Neural progenitor cell (in vitro differentiated cells): ENCODE measurements around the gene SIM2. TPM values are rescaled to one million over a fixed set of nuclear protein-coding genes. Genes with fewer than 3 reads are reported as not detected.

ENCODE experiments used
- DNase-seq: peaks from one replicate; pipeline ENCODE4 v3.0.0-alpha.2; 2016; ENCODE audit warnings: low spot score
- H2AFZ ChIP-seq: fragments of 200-600 bp; sonication (generic); replicated peaks from 2 replicates; pipeline ENCODE4 v1.6.1; 2016; ENCODE audit warnings: antibody characterized with exemption
- H3F3A ChIP-seq: fragments of 200-600 bp; sonication (generic); 2 replicates; pipeline ENCODE4 v1.6.1; 2016; ENCODE audit warnings: antibody characterized with exemption, low read depth
- H3K27ac ChIP-seq: fragments of 200-600 bp; sonication (generic); 2 replicates; pipeline ENCODE4 v1.5.1; 2016; ENCODE audit warnings: mild to moderate bottlenecking
- H3K27me3 ChIP-seq: fragments of 200-600 bp; sonication (generic); 2 replicates; pipeline ENCODE4 v1.6.1; 2016; ENCODE audit warnings: mild to moderate bottlenecking, moderate library complexity
- H3K36me3 ChIP-seq: fragments of 200-600 bp; sonication (generic); 2 replicates; pipeline ENCODE4 v1.5.1; 2016
- H3K4me1 ChIP-seq: fragments of 200-600 bp; sonication (generic); 2 replicates; pipeline ENCODE4 v1.6.1; 2016; ENCODE audit warnings: mixed run types
- H3K4me2 ChIP-seq: fragments of 200-600 bp; sonication (generic); 2 replicates; pipeline ENCODE4 v1.6.1; 2016
- H3K4me3 ChIP-seq: fragments of 200-600 bp; sonication (generic); 2 replicates; pipeline ENCODE4 v1.5.1; 2016
- H3K79me2 ChIP-seq: fragments of 200-600 bp; sonication (generic); 2 replicates; pipeline ENCODE4 v1.6.1; 2016; ENCODE audit warnings: low read depth
- H3K9ac ChIP-seq: fragments of 200-600 bp; sonication (generic); 2 replicates; pipeline ENCODE4 v1.6.1; 2016
- H3K9me3 ChIP-seq: fragments of 200-600 bp; sonication (generic); 2 replicates; pipeline ENCODE4 v1.5.1; 2016; ENCODE audit warnings: low read depth
- H4K20me1 ChIP-seq: fragments of 200-600 bp; sonication (generic); 2 replicates; pipeline ENCODE4 v1.6.1; 2016; ENCODE audit warnings: low read depth
- H3K27ac Mint-ChIP-seq: 3 replicates; pipeline ENCODE4 v1.8.0; 2021; ENCODE audit warnings: mixed read lengths
- H3K27me3 Mint-ChIP-seq: 2 replicates; pipeline ENCODE4 v1.8.0; 2022; ENCODE audit warnings: low read depth, mild to moderate bottlenecking, inconsistent platforms, moderate library complexity, mixed read lengths; ENCODE audit not compliant: insufficient read depth
- H3K36me3 Mint-ChIP-seq: 3 replicates; pipeline ENCODE4 v1.8.0; 2021; ENCODE audit warnings: mixed read lengths
- H3K4me1 Mint-ChIP-seq: 3 replicates; pipeline ENCODE4 v1.8.0; 2021; ENCODE audit warnings: mixed read lengths
- H3K4me3 Mint-ChIP-seq: 3 replicates; pipeline ENCODE4 v1.8.0; 2021; ENCODE audit warnings: mild to moderate bottlenecking, moderate library complexity, mixed read lengths
- H3K9me3 Mint-ChIP-seq: 3 replicates; pipeline ENCODE4 v1.8.0; 2020; ENCODE audit warnings: mixed read lengths
- EZH2 ChIP-seq: fragments of 200-600 bp; sonication (generic); IDR thresholded peaks from 2 replicates; pipeline ENCODE4 v1.6.1; 2017; ENCODE audit warnings: antibody characterized with exemption, mild to moderate bottlenecking, moderate library complexity
- EZH2phosphoT487 ChIP-seq: fragments of 200-600 bp; sonication (generic); IDR thresholded peaks from 2 replicates; pipeline ENCODE4 v1.6.1; 2017; ENCODE audit warnings: antibody characterized with exemption
- total RNA-seq: library from RNA; depleted of rRNA; stranded (reverse); fragments of >200 nt; gene quantifications from 2 replicates; pipeline ENCODE4 v1.2.3, GENCODE V29; 2015; ENCODE audit warnings: low replicate concordance
- TF ChIP-seq, protein P1 (sequence below): fragments of 200-600 bp; sonication (generic); IDR thresholded peaks from 2 replicates; pipeline ENCODE4 v1.5.1; 2017; ENCODE audit warnings: antibody characterized with exemption, mild to moderate bottlenecking

The SIM2 gene
- total RNA-seq, 1 donor from 2014 or later, result not detected

DNA sequence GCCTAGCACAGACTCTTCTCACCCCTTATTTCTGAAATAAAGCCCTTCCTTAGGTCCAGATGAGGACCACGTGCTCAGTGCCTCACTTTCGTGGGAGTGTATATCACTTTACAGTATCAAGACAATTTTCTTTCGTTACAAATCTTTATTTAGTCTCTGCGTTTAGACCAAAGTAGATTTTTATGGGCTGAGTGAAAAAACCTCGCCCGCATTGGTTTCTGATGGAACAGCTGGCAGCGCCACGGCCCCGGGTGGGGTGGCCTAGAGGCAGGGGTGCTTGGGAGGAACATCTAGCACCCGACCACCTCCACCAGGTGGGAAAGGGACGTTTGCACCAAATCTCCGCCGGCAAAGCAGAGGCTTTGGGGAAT lies 7.6 kb downstream of the SIM2 start:
- Histone ChIP-seq H3K4me2 (no peak overlapping the region), H4K20me1 (peaks cover 89% of the 10 kb centered on the region), H3K9me3 (no peaks in the 10 kb centered on the region), H3K4me3 (no peak overlapping the region), H3K4me1 (peaks cover 40% of the 10 kb centered on the region), H3K9ac (no peak overlapping the region), H3K36me3 (no peaks in the 10 kb centered on the region), H3K27ac (no peak overlapping the region), H2AFZ (no peak overlapping the region), H3K79me2 (no peaks in the 10 kb centered on the region), H3F3A (peaks cover 28% of the 10 kb centered on the region), H3K27me3 (peaks cover 100% of the 10 kb centered on the region)
- TF ChIP-seq, protein P1, sequence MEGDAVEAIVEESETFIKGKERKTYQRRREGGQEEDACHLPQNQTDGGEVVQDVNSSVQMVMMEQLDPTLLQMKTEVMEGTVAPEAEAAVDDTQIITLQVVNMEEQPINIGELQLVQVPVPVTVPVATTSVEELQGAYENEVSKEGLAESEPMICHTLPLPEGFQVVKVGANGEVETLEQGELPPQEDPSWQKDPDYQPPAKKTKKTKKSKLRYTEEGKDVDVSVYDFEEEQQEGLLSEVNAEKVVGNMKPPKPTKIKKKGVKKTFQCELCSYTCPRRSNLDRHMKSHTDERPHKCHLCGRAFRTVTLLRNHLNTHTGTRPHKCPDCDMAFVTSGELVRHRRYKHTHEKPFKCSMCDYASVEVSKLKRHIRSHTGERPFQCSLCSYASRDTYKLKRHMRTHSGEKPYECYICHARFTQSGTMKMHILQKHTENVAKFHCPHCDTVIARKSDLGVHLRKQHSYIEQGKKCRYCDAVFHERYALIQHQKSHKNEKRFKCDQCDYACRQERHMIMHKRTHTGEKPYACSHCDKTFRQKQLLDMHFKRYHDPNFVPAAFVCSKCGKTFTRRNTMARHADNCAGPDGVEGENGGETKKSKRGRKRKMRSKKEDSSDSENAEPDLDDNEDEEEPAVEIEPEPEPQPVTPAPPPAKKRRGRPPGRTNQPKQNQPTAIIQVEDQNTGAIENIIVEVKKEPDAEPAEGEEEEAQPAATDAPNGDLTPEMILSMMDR, result no peak
- TF ChIP-seq EZH2, result no peak
- no peak for TF ChIP-seq EZH2phosphoT487
- H3K27ac Mint-ChIP-seq, result no peak overlapping the region
- peaks cover 2% of the 10 kb centered on the region for H3K9me3 Mint-ChIP-seq
- H3K36me3 Mint-ChIP-seq, result no peaks in the 10 kb centered on the region
- peak overlapping the region; percentile 17 for H3K4me3 Mint-ChIP-seq
- no peak for DNase-seq
- peaks cover 31% of the 10 kb centered on the region for H3K4me1 Mint-ChIP-seq
- H3K27me3 Mint-ChIP-seq, result peaks cover 91% of the 10 kb centered on the region

DNA sequence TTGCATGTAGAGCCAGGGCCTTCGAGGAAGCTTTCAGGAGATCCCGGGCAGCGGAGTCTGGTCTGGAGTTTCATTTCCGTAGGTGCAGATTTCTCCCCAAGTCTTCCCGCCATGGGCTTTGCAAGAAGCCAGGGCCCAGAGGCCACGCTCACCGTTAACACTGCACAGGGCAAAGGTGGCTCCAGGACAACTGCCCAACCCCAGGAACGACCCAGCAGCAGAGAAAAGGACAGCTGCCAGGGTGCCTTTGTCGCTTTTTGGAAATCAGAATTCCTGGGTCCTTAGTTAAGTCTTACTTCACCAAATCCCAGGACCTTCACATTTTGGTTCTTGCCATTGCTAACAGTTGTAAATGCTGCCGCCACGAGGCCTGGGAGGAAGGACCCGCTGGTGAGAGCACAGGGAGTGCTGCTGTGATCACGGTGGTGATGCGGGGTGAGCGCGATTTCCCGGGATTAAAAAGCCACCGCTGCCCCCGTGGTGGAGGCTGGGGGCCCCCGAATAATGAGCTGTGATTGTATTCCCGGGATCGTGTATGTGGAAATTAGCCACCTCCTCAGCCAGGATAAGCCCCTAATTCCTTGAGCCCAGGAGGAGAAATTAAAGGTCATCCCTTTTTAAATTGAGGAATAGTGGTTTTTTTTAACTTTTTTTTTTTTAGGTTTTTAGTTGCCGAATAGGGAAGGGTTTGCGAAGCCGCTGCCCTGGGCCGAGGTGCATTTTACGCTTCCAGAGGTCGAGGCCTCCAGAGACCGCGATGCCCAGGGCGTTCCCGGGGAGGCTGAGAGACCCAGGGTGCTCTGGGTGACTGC lies 8.2 kb downstream of the SIM2 start:
- H3F3A ChIP-seq, result peaks cover 22% of the 10 kb centered on the region
- peaks cover 37% of the 10 kb centered on the region for H3K4me1 ChIP-seq
- H3K79me2 ChIP-seq, result no peaks in the 10 kb centered on the region
- no peak overlapping the region for H3K27ac Mint-ChIP-seq
- H3K4me3 ChIP-seq, result peak overlapping the region; percentile 27
- H3K4me3 Mint-ChIP-seq, result peak overlapping the region; percentile 68
- peaks cover 88% of the 10 kb centered on the region for H3K27me3 Mint-ChIP-seq
- H3K9ac ChIP-seq, result no peak overlapping the region
- H3K36me3 ChIP-seq, result no peaks in the 10 kb centered on the region
- peaks cover 100% of the 10 kb centered on the region for H3K27me3 ChIP-seq
- no peak overlapping the region for H2AFZ ChIP-seq
- DNase-seq, result peak; percentile 77
- TF ChIP-seq, protein P1, result peak; percentile 30
- no peak for TF ChIP-seq EZH2phosphoT487
- TF ChIP-seq EZH2, result peak; percentile 57
- peaks cover 2% of the 10 kb centered on the region for H3K9me3 Mint-ChIP-seq
- no peak overlapping the region for H3K27ac ChIP-seq
- peaks cover 82% of the 10 kb centered on the region for H4K20me1 ChIP-seq
- H3K4me1 Mint-ChIP-seq, result peaks cover 28% of the 10 kb centered on the region
- no peaks in the 10 kb centered on the region for H3K36me3 Mint-ChIP-seq
- no peaks in the 10 kb centered on the region for H3K9me3 ChIP-seq
- peak overlapping the region; percentile 64 for H3K4me2 ChIP-seq

DNA sequence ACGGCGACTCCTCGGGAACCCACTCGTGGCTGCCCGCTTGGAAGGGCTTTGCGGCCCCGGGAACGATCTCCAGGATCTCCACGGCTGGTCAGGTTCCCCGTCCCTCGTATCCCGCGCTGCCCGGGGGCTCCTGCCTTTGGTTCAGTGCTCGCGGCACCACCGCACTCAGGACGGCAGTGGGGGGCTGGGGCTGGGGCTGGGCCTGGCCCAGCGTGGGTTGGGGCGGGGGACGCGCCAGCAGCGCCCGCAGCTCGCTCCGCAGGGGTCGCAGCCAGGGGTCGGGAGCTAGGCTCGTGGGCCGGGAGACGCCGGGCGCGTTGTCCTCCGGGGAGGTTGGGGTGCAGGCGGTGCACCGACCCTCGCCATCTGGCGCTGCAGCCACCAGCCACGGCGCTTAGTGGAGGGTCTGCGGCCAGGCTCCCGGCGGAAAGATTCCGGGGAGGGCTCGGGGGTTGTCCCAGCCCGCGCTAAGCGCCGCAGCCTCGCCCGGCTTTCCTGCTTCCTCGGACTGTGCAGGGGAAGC lies 8.9 kb downstream of the SIM2 start:
- Histone ChIP-seq H3K27me3 (peaks cover 100% of the 10 kb centered on the region), H3K27ac (no peak overlapping the region), H3K79me2 (no peaks in the 10 kb centered on the region), H3K9me3 (no peaks in the 10 kb centered on the region), H3K4me2 (peak overlapping the region; percentile 64), H2AFZ (peak overlapping the region; percentile 37), H3F3A (peaks cover 19% of the 10 kb centered on the region), H3K4me1 (peaks cover 37% of the 10 kb centered on the region), H3K4me3 (peak overlapping the region; percentile 27), H3K9ac (no peak overlapping the region), H4K20me1 (peaks cover 75% of the 10 kb centered on the region), H3K36me3 (no peaks in the 10 kb centered on the region)
- DNase-seq, result no peak
- H3K36me3 Mint-ChIP-seq, result no peaks in the 10 kb centered on the region
- H3K9me3 Mint-ChIP-seq, result peaks cover 2% of the 10 kb centered on the region
- H3K27me3 Mint-ChIP-seq, result peaks cover 88% of the 10 kb centered on the region
- H3K27ac Mint-ChIP-seq, result no peak overlapping the region
- TF ChIP-seq, protein P1, result no peak
- TF ChIP-seq EZH2phosphoT487 (peak; percentile 69), EZH2 (peak; percentile 57)
- H3K4me1 Mint-ChIP-seq, result peaks cover 28% of the 10 kb centered on the region
- H3K4me3 Mint-ChIP-seq, result peak overlapping the region; percentile 70
